ENCODE measurements around the gene MICAL2. TPM values are rescaled to one million over a fixed set of nuclear protein-coding genes. Genes with fewer than 3 reads are reported as not detected.

The MICAL2 gene
- total and polyA plus RNA-seq, 2 of the 8 experiments (the other 6 are each of a cell fraction or from before 2014, with no cell fraction given): 1.3 to 4.1 TPM

GRCh38 chr11:12179019-12179418 is 68.6 kb downstream of the MICAL2 start (continued):
- no peak for TF ChIP-seq YY1 (IDR thresholded peaks at IDR 0.05; ENCODE audit: low read depth, low read length)
- no peak for TF ChIP-seq EGR1 (IDR thresholded peaks at IDR 0.05; ENCODE audit: borderline replicate concordance, low read depth, low read length)
- TF ChIP-seq TBP (IDR thresholded peaks at IDR 0.05; ENCODE audit: low read depth, low read length): no peak
- TF ChIP-seq BACH1 (IDR thresholded peaks at IDR 0.05; ENCODE audit: low read length): no peak

Measured in H1 (cell line).